Heart left ventricle (tissue), 13 donors: ENCODE results near the gene THRAP3.
"Not testable (repeated sequence)": the region's sequence is repeated elsewhere in the genome, so short reads cannot be mapped to it uniquely, and the experiment has no call there.

Experiments used
- CTCF ChIP-seq, 12 donors: fragments of 200-600 bp; sonication (generic) in 4 of 12; IDR thresholded peaks; one replicate each; pipeline versions ENCODE4 v1.5.0 to v1.8.0; 2018 to 2022; ENCODE audit warnings: antibody characterized with exemption in 12 of 12, mild to moderate bottlenecking in 5 of 12
- POLR2A ChIP-seq, 2 donors: fragments of 450-650 bp; IDR thresholded peaks; one replicate each; pipeline ENCODE4 v1.6.1; 2017; ENCODE audit warnings: antibody characterized with exemption in 2 of 2, mild to moderate bottlenecking in 2 of 2, moderate library complexity in 2 of 2
- donor health status: ischemic (EF 13 %, LVEDD 7.1; RV severe dilation, severe dysfunction).
- donor health status: DM: no; HTN: yes; CAD: no.
- donor health status: DM: no; HTN: no; CAD: no.
- donor health status: ischemic (EF 25% LVEDD 6.9; RV normal size, moderate dysfunction).
- donor health status: ischemic (EF 25% LVEDD 5.7; RV mildly dilated, moderate dysfunction).
- donor health status: ischemic (EF 35%, LVEDD 5.7; RV mildly dilated, moderate dysfunction).
- donor health status: nonischemic (EF 11% LVEDD 7.7; RV severe dilation, severe dysfunction).
- donor health status: DM: yes; HTN: yes; CAD: no.
- donor health status: PGD.
- donor health status: ischemic (EF 29% LVEDD 5.4; RV normal size, mild dysfunction).
- donor health status: nonischemic (EF 23%, LVEDD 6.1; RV moderate dilation, normal function).

- not testable (repeated sequence) for TF ChIP-seq CTCF, POLR2A (IDR thresholded peaks at IDR 0.05)
These were observed 28.2 kb downstream of the THRAP3 start for GRCh38 chr1:36252482-36252824.
